HepG2 (cell line): Measurements from ENCODE around the gene LSM14B. TPM values are rescaled to one million over a fixed set of nuclear protein-coding genes. Genes with fewer than 3 reads are reported as not detected.

ENCODE experiments used
- ARHGAP35 ChIP-seq: sonication (generic); formaldehyde crosslinking; IDR thresholded peaks from 2 replicates; pipeline ENCODE4 v1.9.0; 2022; ENCODE audit warnings: mild to moderate bottlenecking, inconsistent platforms, moderate library complexity, missing genetic modification reagents, borderline replicate concordance
- CHD4 ChIP-seq: fragments of 200-600 bp; sonication (generic); IDR thresholded peaks from 2 replicates; pipeline ENCODE4 v1.7.0; 2017; ENCODE audit warnings: mild to moderate bottlenecking, low read length, borderline replicate concordance
- CREM ChIP-seq, 2 experiments: sonication (generic) in 1 of 2; formaldehyde crosslinking in 1 of 2; IDR thresholded peaks; 2 replicates each; pipeline versions ENCODE4 v1.4.0 to v1.6.1; 2016 to 2020; ENCODE audit warnings: antibody characterized with exemption in 1 of 2, mild to moderate bottlenecking in 1 of 2, missing genetic modification reagents in 1 of 2
- DDIT3 ChIP-seq: sonication (generic); formaldehyde crosslinking; IDR thresholded peaks from 2 replicates; pipeline ENCODE4 v1.4.0; 2020; ENCODE audit warnings: mild to moderate bottlenecking, missing genetic modification reagents
- HMGA1 ChIP-seq: sonication (generic); formaldehyde crosslinking; conservative IDR thresholded peaks from 2 replicates; pipeline ENCODE4 v1.4.0; 2020; ENCODE audit warnings: missing genetic modification reagents
- MEF2D ChIP-seq: sonication (generic); formaldehyde crosslinking; IDR thresholded peaks from 2 replicates; pipeline ENCODE4 v1.5.1; 2020; ENCODE audit warnings: mild to moderate bottlenecking, missing genetic modification reagents
- NCOR1 ChIP-seq: fragments of 200-600 bp; sonication (generic); IDR thresholded peaks from 2 replicates; pipeline ENCODE4 v1.7.0; 2017; ENCODE audit warnings: antibody characterized with exemption, low read length, borderline replicate concordance
- POLR2AphosphoS2 ChIP-seq: IDR thresholded peaks from 2 replicates; pipeline ENCODE4 v1.6.1; 2011; ENCODE audit warnings: low read depth, low read length, improper control_type of control experiment
- TCF7 ChIP-seq: sonication (generic); IDR thresholded peaks from 2 replicates; pipeline ENCODE4 v1.6.1; 2016; ENCODE audit warnings: antibody characterized with exemption, low read depth
- TFAP4 ChIP-seq: sonication (generic); IDR thresholded peaks from 2 replicates; pipeline ENCODE4 v1.6.1; 2016; ENCODE audit warnings: low read depth, borderline replicate concordance
- UBTF ChIP-seq: sonication (generic); formaldehyde crosslinking; IDR thresholded peaks from 2 replicates; pipeline ENCODE4 v1.4.0; 2020; ENCODE audit warnings: mild to moderate bottlenecking, missing genetic modification reagents
- ZKSCAN8 ChIP-seq: IDR thresholded peaks from 2 replicates; pipeline ENCODE4 v1.6.1; 2016; ENCODE audit warnings: borderline replicate concordance, missing genetic modification reagents, missing compliant biosample characterization
- ZNF142 ChIP-seq: sonication (generic); formaldehyde crosslinking; IDR thresholded peaks from 2 replicates; pipeline ENCODE4 v1.4.0; 2020; ENCODE audit warnings: missing genetic modification reagents
- ZNF558 ChIP-seq: sonication (generic); formaldehyde crosslinking; IDR thresholded peaks from 2 replicates; pipeline ENCODE4 v1.9.0; 2022; ENCODE audit warnings: mild to moderate bottlenecking, missing genetic modification reagents, borderline replicate concordance
- ZNF597 ChIP-seq: sonication (generic); formaldehyde crosslinking; IDR thresholded peaks from 2 replicates; pipeline ENCODE4 v1.5.0; 2020; ENCODE audit warnings: missing genetic modification reagents
- polyA plus RNA-seq, 8 experiments: library from polyadenylated mRNA; depleted of rRNA in 3 of 8; stranded (reverse) in 7 of 8; unstranded in 1 of 8; fragments of >200 nt; fragmentation: Illumina TruSeq in 4 of 8; extraction: Trizol in 4 of 8; gene quantifications; 2 replicates each; pipeline versions ENCODE4 v1.2.1 to v1.2.3, GENCODE V29; 2011 to 2016; ENCODE audit warnings: low read depth in 4 of 8, missing spikeins in 1 of 8, mixed read lengths in 1 of 8; ENCODE audit not compliant: insufficient read depth in 1 of 8
- total RNA-seq, 5 experiments: library from RNA; depleted of rRNA; stranded (reverse); fragments of >200 nt; fragmentation: Illumina TruSeq; extraction: Trizol; gene quantifications; 2 replicates each; pipeline ENCODE4 v1.2.3, GENCODE V29; 2016; ENCODE audit warnings: low read depth in 1 of 5

LSM14B gene
- total and polyA plus RNA-seq, 2 of the 13 experiments (the other 11 are each of a cell fraction or from before 2014, with no cell fraction given), result 43.3 to 79.2 TPM

- TF ChIP-seq ZNF142 (no peak), TCF7 (no peak), POLR2AphosphoS2 (no peak), HMGA1 (no peak), ZNF597 (no peak), TFAP4 (peak; percentile 67; the same call in 1 of the 2 replicates), DDIT3 (CRISPR knock-in tag) (no peak), MEF2D (peak; percentile 75), NCOR1 (peak; percentile 89), ARHGAP35 (0 out of 2 replicates have a peak, but pooled peaks have one; percentile 21), CREM (IDR thresholded peaks at IDR 0.05) (peak; percentile 65; the same call in 1 of the 2 replicates), CREM (CRISPR knock-in tag; IDR thresholded peaks at IDR 0.05) (no peak), CHD4 (peak; percentile 56; the same call in 1 of the 2 replicates), ZNF558 (no peak), ZKSCAN8 (CRISPR knock-in tag) (peak; percentile 67; the same call in 1 of the 2 replicates), UBTF (CRISPR knock-in tag) (peak; percentile 58; the same call in 1 of the 2 replicates)
Observed at GRCh38 chr20:62119591-62120364, 2.5 kb upstream of the LSM14B start (continued).
